HK-2 (cell line): ENCODE measurements around the gene LMBRD1.
"Not testable (repeated sequence)": the region's sequence is repeated elsewhere in the genome, so short reads cannot be mapped to it uniquely, and the experiment has no call there.

ENCODE experiments used
- DNase-seq: peaks from one replicate; pipeline ENCODE4 v3.0.0-alpha.2; 2018; ENCODE audit not compliant: unreplicated experiment

The LMBRD1 gene

GRCh38 chr6:69796073-69796641 is 653 bp downstream of the LMBRD1 start:
- DNase-seq, result no peak

DNA sequence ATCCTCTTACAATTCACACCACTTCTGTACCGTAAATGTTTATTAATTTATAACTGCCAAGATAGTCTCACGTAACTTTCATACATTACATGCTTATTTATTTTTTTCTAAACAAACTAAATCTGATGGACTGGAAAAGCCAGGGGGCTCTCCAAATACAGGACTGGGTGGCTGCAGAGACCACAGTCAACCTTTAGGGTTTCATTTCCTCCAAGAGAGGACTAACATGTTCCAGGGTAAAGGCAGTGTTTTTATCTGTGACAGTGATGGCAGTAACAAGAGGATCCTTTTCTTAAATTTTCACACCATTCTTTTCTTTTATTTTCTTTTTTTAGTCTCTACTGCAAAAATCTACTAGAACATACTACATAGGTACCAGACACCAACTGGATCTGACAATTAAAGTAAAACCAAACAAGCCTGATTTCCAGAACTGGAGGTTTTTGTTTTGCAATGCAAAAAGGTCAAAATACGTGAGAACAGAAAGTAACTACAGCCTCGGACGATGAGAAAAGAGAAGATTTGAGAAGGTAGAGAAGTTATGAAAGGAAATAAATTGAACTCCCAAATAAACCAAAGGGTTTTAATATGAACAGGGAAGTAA is 1.2 kb downstream of the LMBRD1 start:
- no peak for DNase-seq

GRCh38 chr6:69792292-69792691 is 4.5 kb downstream of the LMBRD1 start:
- no peak for DNase-seq

DNA sequence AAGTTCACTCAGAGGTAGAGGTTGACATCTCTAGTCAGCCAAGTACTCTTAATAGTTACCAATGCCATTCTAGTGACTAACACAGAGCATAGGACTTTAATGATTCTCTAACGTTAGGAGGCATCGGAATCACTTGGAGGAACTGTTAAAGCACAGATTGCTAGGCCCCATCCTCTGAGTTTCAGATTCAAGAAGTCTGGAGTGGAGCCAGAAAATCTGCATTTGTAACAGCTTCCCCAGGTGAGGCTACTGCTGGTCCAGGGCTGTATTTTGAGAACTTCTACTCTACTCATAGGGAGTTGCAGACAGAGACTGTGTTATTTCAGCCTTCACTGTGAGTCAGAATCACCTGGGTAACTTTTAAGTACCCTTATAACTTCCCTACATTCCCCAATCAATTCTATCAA is 5.7 kb downstream of the LMBRD1 start:
- peak; percentile 20 for DNase-seq

DNA sequence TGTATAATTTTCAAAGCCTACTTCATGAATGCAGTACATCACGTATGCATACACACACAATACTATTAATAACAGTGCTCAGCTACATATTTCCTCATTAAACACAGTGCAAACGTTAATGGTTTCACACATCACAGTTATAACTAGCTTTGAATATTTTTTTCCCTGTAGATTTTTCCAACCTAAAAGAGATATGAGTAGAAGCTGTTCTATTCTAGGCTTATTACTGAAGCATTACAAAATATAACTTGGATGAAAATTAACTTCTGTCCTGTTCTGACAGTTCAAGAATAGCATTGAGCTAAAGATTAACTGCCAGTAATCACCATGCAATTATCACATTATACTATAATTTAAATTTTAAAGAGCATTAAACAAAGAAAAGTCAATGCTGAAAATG is 6.2 kb downstream of the LMBRD1 start:
- no peak for DNase-seq

DNA sequence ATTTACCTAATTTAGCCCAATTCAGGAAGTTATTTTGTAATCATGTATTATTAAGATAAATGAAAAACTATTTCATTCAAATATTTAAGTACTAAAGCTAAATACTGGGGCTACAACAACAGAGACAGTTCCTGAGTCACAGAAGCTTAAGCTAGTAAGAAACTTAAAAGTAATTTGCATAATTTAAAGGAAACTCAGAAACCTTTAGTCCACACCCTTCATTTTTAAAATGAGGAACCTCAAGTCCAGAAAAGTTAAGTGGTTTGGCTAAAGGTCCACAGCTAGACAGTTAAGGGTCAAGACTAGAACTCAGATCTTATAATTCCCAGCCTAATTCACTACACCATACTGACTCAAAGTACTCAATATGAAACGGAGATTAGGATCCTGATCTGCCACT is 7.2 kb downstream of the LMBRD1 start:
- DNase-seq, result no peak

- not testable (repeated sequence) for DNase-seq
Observed at GRCh38 chr6:69787436-69787835, 9.4 kb downstream of the LMBRD1 start.

DNA sequence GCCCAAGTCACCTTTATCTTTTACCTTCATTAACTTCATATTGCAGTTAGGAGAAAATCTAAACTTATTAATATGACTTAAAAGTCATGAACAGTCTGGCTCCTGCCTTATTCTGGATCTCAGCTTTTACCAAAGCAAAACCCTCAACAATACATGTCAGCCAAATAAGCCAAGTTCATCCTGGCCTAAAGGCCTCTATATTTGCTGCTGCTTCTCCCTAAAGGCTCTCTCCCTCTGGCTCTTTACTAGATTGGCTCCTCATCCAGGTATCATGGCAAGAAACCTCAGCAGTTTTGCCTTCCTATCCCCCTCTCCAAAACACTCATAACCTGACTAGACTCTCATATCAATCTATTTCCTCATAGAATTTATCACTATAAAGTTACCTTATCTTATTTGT is 11.1 kb downstream of the LMBRD1 start:
- DNase-seq, result no peak

- no peak for DNase-seq
Observed at GRCh38 chr6:69784595-69785377, 12.0 kb downstream of the LMBRD1 start.

DNA sequence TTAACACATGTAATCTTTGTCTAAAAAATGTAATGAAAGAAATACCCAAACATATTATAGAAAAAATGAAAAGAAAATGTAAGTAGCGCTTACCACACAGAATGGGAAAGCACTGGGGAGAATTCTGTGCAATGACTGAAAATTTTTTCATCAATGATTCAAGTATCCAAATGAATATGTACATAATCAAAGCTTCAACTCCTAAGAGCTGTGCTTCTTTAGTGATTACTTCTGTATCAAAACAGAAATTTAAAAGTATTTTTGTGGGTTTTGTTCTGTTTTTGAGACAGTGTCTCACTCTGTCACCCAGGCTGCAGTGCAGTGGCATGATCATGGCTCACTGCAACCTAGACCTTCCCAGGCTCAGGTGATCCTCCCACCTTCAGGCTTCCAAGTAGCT is 13.7 kb downstream of the LMBRD1 start:
- DNase-seq, result no peak

- DNase-seq, result no peak
Observed at GRCh38 chr6:69780585-69781178, 16.1 kb downstream of the LMBRD1 start.

DNA sequence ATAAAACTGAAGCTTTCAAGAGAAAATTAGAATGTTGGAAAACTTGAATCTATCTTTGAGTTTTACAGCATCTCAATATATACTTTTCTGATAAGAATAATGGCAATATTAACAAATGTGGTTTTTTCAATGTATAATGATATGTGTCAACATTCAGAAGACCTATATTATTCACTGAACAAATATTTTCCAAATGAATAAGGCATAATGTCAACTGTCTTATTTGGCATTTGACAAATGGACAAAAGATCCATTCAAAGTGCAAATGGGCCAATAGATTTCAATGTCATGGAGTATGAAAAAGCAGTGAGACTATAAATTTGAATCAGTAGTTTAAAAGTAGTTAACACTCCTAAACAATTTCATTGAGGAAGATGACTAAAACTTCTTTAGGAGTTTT is 20.9 kb downstream of the LMBRD1 start:
- DNase-seq, result no peak

- DNase-seq, result no peak
Observed at GRCh38 chr6:69775585-69775849, 21.3 kb downstream of the LMBRD1 start.

GRCh38 chr6:69774740-69775584 is 21.8 kb downstream of the LMBRD1 start:
- DNase-seq, result no peak

DNA sequence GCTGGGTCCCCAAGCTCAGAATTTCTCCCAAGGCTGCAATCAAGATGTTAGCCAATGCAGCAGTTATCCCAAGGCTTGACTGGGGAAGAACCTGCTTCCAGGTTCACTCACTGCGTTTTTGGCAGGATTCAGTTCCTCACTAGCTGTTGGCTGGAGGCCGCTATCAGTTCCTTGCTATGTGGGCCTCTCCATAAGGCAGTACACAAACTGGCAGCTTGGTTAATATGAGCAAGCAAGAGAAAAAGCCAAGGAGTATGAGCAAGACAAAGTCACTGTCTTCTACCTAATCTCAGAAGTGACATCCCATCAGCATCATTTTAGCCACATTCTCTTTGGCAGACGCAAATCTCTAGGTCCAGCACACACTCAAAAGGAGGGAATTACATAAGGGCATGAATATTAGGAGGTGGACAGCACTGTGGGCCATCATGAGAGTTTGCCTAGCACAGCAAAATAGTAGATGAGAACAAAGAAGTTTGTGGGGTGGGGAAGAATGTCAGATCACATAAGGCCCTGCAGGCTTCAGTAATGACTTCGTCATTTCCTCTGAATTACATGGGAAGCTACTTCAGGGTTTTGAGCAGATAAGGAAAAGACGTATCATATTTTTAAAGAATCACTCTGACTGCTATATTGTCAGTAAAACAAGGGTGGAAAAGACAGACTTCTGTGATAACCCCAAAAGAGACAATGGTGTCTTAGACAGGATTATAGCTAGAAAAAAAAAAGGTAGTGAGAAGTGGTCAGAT is 25.5 kb downstream of the LMBRD1 start:
- DNase-seq, result no peak

GRCh38 chr6:69768664-69769063 is 28.1 kb downstream of the LMBRD1 start:
- no peak for DNase-seq

- no peak for DNase-seq
Observed at GRCh38 chr6:69763763-69764162, 33.0 kb downstream of the LMBRD1 start.

DNA sequence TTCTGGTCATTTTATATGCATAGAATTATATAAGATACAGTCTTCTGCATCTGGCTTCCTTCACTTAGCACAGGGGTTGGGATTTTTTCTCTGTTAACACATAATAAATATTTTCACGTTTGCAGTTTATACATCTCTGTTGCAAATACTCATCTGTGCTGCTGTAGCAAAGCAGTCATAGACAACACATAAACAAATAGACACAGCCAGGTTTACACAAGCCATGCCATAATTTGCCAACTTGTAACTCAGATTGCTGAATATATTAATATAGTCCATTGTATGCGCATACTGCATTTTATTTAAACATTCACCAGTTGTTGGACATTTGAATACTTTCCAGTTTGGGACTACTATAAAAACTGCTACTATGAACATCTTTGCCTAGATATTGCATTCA is 35.0 kb downstream of the LMBRD1 start:
- DNase-seq, result no peak

DNA sequence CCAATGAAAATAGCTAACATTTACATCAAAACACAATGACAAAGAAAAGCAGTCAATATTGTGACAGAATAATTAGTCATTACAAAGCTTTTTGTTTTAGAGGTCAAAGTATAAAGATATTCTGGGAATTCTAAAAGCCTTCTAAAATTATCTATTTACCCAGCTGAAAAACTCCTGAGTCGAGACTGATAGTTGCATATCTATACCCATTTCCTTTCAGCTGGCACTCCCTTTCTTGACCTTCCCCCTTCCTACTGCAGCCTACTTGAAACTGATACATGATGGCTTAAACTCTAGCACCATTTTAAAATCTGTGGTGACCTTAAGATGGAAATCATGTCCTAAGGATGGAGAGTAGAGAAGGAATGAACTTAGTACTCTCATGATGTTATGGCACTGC is 38.6 kb downstream of the LMBRD1 start:
- DNase-seq, result no peak

GRCh38 chr6:69756907-69757306 is 39.9 kb downstream of the LMBRD1 start:
- DNase-seq, result no peak

GRCh38 chr6:69756366-69756765 is 40.4 kb downstream of the LMBRD1 start:
- no peak for DNase-seq

DNA sequence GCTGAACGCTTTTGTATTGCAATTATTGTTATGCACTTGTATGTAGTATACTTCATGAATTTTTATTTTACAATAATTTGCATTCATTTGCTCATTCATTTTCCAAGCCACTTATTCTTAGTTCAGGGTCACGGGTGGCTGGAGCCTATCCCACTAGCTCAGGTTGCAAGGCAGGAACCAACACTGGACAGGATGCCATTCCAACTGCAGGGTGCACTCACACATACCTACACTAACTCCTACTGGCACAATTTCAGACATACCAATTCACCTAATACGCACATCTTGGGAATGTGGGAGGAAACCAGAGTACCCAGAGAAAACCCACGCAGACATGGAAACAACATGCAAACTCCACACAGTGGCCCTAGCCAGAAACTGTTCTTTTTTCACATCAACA is 61.8 kb downstream of the LMBRD1 start:
- peak; percentile 11 for DNase-seq
